HepG2 (cell line): ENCODE measurements around the gene FAAH2. TPM values are rescaled to one million over a fixed set of nuclear protein-coding genes. Genes with fewer than 3 reads are reported as not detected.

Source experiments
- ATAC-seq: fragments of 200-7000 bp; cut with Tn5 transposase; 3 replicates; pipeline ENCODE4 v1.9.1; 2020; ENCODE audit warnings: mild to moderate bottlenecking, moderate library complexity
- BruUV-seq: library from RNA; stranded (reverse); fragments of 400-500 nt; replicated peaks from 2 replicates; lab custom pipeline; 2021; lab: Mats Ljungman, UMichigan
- CTCF ChIA-PET: fragments of 300-600 bp; formaldehyde crosslinking; extraction: SDS; loops from one replicate; lab custom pipeline; 2021; ENCODE audit warnings: low total read pairs, inconsistent platforms, low intra/inter-chr PET ratio; lab: Yijun Ruan, JAX
- POLR2A ChIA-PET: fragments of 350-600 bp; sonication (Branson Sonifier 250); formaldehyde crosslinking; loops from one replicate; lab custom pipeline; 2020; ENCODE audit warnings: antibody characterized with exemption, inconsistent platforms; lab: Yijun Ruan, JAX
- DNase-seq: peaks from one replicate; pipeline ENCODE4 v3.0.0-alpha.2; 2015; ENCODE audit warnings: low spot score
- FAIRE-seq: peaks from 3 replicates; lab custom pipeline; 2011; peaks lifted over from hg19 to GRCh38; lab: Jason Lieb, UNC
- H2AFZ ChIP-seq: one replicate; pipeline ENCODE4 v1.6.1; 2011; ENCODE audit warnings: low read length, inconsistent platforms
- H3K27ac ChIP-seq: fragments of 300-600 bp; 3 replicates; pipeline ENCODE4 v1.8.0; 2011; ENCODE audit warnings: mixed run types, mild to moderate bottlenecking, mixed read lengths, low read length, inconsistent platforms; ENCODE audit not compliant: insufficient read depth; ENCODE audit errors: extremely low read length
- H3K27me3 ChIP-seq, 2 experiments: fragments of 200-600 bp in 1 of 2; 2 replicates in 1 of 2; 3 replicates in 1 of 2; pipeline versions ENCODE4 v1.6.0 to v1.8.0; 2011; ENCODE audit warnings: low read length in 2 of 2, mild to moderate bottlenecking in 2 of 2, moderate library complexity in 2 of 2, inconsistent platforms in 1 of 2; ENCODE audit not compliant: insufficient read depth in 2 of 2, control insufficient read depth in 1 of 2
- H3K36me3 ChIP-seq, 2 experiments: fragments of 200-600 bp in 1 of 2; replicated peaks in 1 of 2; 2 replicates in 1 of 2; 3 replicates in 1 of 2; pipeline versions ENCODE4 v1.5.1 to v1.8.0; 2011; ENCODE audit warnings: low read length in 2 of 2, inconsistent platforms in 1 of 2; ENCODE audit not compliant: insufficient read depth in 2 of 2, control insufficient read depth in 1 of 2
- H3K4me1 ChIP-seq: 2 replicates; pipeline ENCODE4 v1.5.1; 2012; ENCODE audit warnings: low read length, inconsistent platforms; ENCODE audit not compliant: insufficient read depth
- H3K4me2 ChIP-seq: 2 replicates; pipeline ENCODE4 v1.6.0; 2011; ENCODE audit warnings: low read depth, low read length, inconsistent platforms
- H3K4me3 ChIP-seq, 3 experiments: fragments of 200-600 bp in 1 of 3; sonication (generic), shearing (Covaris generic) in 1 of 3; replicated peaks in 1 of 3; 2 replicates each; pipeline ENCODE4 v1.5.1; 2011 to 2016; ENCODE audit warnings: low read length in 3 of 3, inconsistent platforms in 2 of 3, low read depth in 2 of 3, mild to moderate bottlenecking in 2 of 3, control low read depth in 1 of 3, mixed read lengths in 1 of 3; ENCODE audit not compliant: insufficient read depth in 1 of 3
- H3K79me2 ChIP-seq: one replicate; pipeline ENCODE4 v1.6.1; 2011; ENCODE audit warnings: low read length, inconsistent platforms; ENCODE audit not compliant: insufficient read depth
- H3K9ac ChIP-seq: 2 replicates; pipeline ENCODE4 v1.6.0; 2011; ENCODE audit warnings: mild to moderate bottlenecking, low read depth, low read length, inconsistent platforms; ENCODE audit not compliant: insufficient read depth
- H3K9me3 ChIP-seq: 2 replicates; pipeline ENCODE4 v1.5.1; 2012; ENCODE audit warnings: mild to moderate bottlenecking, low read length
- H4K20me1 ChIP-seq: 2 replicates; pipeline ENCODE4 v1.6.0; 2011; ENCODE audit warnings: inconsistent platforms, mild to moderate bottlenecking, low read length, moderate library complexity; ENCODE audit not compliant: insufficient read depth
- HNF4G ChIP-seq, 2 experiments: sonication (generic) in 1 of 2; formaldehyde crosslinking in 1 of 2; IDR thresholded peaks; 2 replicates each; pipeline versions ENCODE4 v1.4.0 to v1.6.1; 2011 to 2020; ENCODE audit warnings: borderline replicate concordance in 2 of 2, low read depth in 2 of 2, mild to moderate bottlenecking in 2 of 2, low read length in 1 of 2, missing genetic modification reagents in 1 of 2, moderate library complexity in 1 of 2
- KDM5B ChIP-seq: sonication (generic); formaldehyde crosslinking; IDR thresholded peaks from 2 replicates; pipeline ENCODE4 v1.4.0; 2020; ENCODE audit warnings: missing genetic modification reagents, mild to moderate bottlenecking, borderline replicate concordance
- MTF1 ChIP-seq: sonication (generic); formaldehyde crosslinking; IDR thresholded peaks from 2 replicates; pipeline ENCODE4 v1.5.0; 2020; ENCODE audit warnings: missing genetic modification reagents
- NPAS2 ChIP-seq: sonication (generic); formaldehyde crosslinking; IDR thresholded peaks from 2 replicates; pipeline ENCODE4 v1.8.0; 2022; ENCODE audit warnings: mild to moderate bottlenecking, missing genetic modification reagents, borderline replicate concordance
- PAF1 ChIP-seq: IDR thresholded peaks from 2 replicates; pipeline ENCODE4 v1.6.1; 2016; ENCODE audit warnings: missing genetic modification reagents, missing compliant biosample characterization
- SAP130 ChIP-seq: IDR thresholded peaks from 2 replicates; pipeline ENCODE4 v1.6.1; 2016; ENCODE audit warnings: low read depth
- SNAPC2 ChIP-seq: sonication (generic); formaldehyde crosslinking; IDR thresholded peaks from 2 replicates; pipeline ENCODE4 v1.8.1; 2022; ENCODE audit warnings: mild to moderate bottlenecking, missing genetic modification reagents
- ZNF512 ChIP-seq: sonication (generic); formaldehyde crosslinking; IDR thresholded peaks from 2 replicates; pipeline ENCODE4 v1.4.0; 2020; ENCODE audit warnings: mild to moderate bottlenecking, missing genetic modification reagents
- ZNF773 ChIP-seq: sonication (generic); formaldehyde crosslinking; IDR thresholded peaks from 2 replicates; pipeline ENCODE4 v1.4.0; 2020; ENCODE audit warnings: missing genetic modification reagents, borderline replicate concordance
- WGBS: methylation state at CpG from one replicate; pipeline ENCODE4 v1.1.6; 2017; ENCODE audit warnings: low lambda C conversion rate; 5-methylcytosine and 5-hydroxymethylcytosine counted together
- in situ Hi-C: cut with HindIII; loops from 2 replicates; pipeline ENCODE4 v1.10.0; 2017; ENCODE audit warnings: low pct_unique_long_range_greater_than_20kb; ENCODE audit not compliant: extremely low pct_ligation_motif_present
- intact Hi-C: fragments of 100-400 bp; cut with micrococcal nuclease; formaldehyde crosslinking; loops from one replicate; pipeline ENCODE4 v1.10.0; 2022; ENCODE audit not compliant: unreplicated experiment
- polyA plus RNA-seq, 8 experiments: library from polyadenylated mRNA; depleted of rRNA in 3 of 8; stranded (reverse) in 7 of 8; unstranded in 1 of 8; fragments of >200 nt; fragmentation: Illumina TruSeq in 4 of 8; extraction: Trizol in 4 of 8; gene quantifications; 2 replicates each; pipeline versions ENCODE4 v1.2.1 to v1.2.3, GENCODE V29; 2011 to 2016; ENCODE audit warnings: low read depth in 4 of 8, missing spikeins in 1 of 8, mixed read lengths in 1 of 8; ENCODE audit not compliant: insufficient read depth in 1 of 8
- total RNA-seq, 5 experiments: library from RNA; depleted of rRNA; stranded (reverse); fragments of >200 nt; fragmentation: Illumina TruSeq; extraction: Trizol; gene quantifications; 2 replicates each; pipeline ENCODE4 v1.2.3, GENCODE V29; 2016; ENCODE audit warnings: low read depth in 1 of 5

The FAAH2 gene
- total and polyA plus RNA-seq, 2 of the 13 experiments (the other 11 are each of a cell fraction or from before 2014, with no cell fraction given) = 1.6 to 3.3 TPM

GRCh38 chrX:57313583-57314215, 27.2 kb downstream of the FAAH2 start:
- Histone ChIP-seq H3K4me2 (no peak overlapping the region), H3K27me3 (no peaks in the 10 kb centered on the region; a peak in 1 of 5 replicates), H3K27ac (no peak overlapping the region), H3K79me2 (no peaks in the 10 kb centered on the region), H3K4me1 (no peaks in the 10 kb centered on the region), H4K20me1 (no peaks in the 10 kb centered on the region), H2AFZ (no peak overlapping the region), H3K4me3 (no peak overlapping the region), H3K9me3 (no peaks in the 10 kb centered on the region), H3K36me3 (no peaks in the 10 kb centered on the region), H3K9ac (no peak overlapping the region)
- ATAC-seq (no peak), DNase-seq (no peak), FAIRE-seq (no peak)
- 85% methylated on average over 2 of the region's 2 CpGs for WGBS
- BruUV-seq = no TSS peak
- CTCF ChIA-PET = no interaction called here
- TF ChIP-seq KDM5B (CRISPR knock-in tag) (no peak), HNF4G (IDR thresholded peaks at IDR 0.05; ENCODE audit: borderline replicate concordance, low read depth, low read length) (no peak), HNF4G (CRISPR knock-in tag; IDR thresholded peaks at IDR 0.05; ENCODE audit: borderline replicate concordance, low read depth) (no peak), SNAPC2 (CRISPR knock-in tag) (no peak), NPAS2 (CRISPR knock-in tag) (no peak), SAP130 (no peak), PAF1 (no peak), MTF1 (CRISPR knock-in tag) (no peak), ZNF773 (CRISPR knock-in tag) (no peak), ZNF512 (CRISPR knock-in tag) (no peak)
- in situ Hi-C loops (no loop called here), intact Hi-C loops (no loop called here)
- POLR2A ChIA-PET = no interaction called here
